Lung (tissue), 12 donors: ENCODE results near the gene CAPG. TPM values are rescaled to one million over a fixed set of nuclear protein-coding genes. Genes with fewer than 3 reads are reported as not detected.

ENCODE experiments used
- ATAC-seq: fragments of 200-7000 bp; cut with Tn5 transposase; one replicate; pipeline ENCODE4 v1.9.1; 2020; ENCODE audit warnings: moderate number of reproducible peaks; ENCODE audit not compliant: insufficient read depth, low FRiP score
- DNase-seq, 3 donors: peaks; one replicate each; pipeline ENCODE4 v3.0.0-alpha.2; 2013 to 2017
- H3K27ac ChIP-seq, 2 donors: one replicate each; pipeline ENCODE4 v1.5.1; 2013; ENCODE audit warnings: mild to moderate bottlenecking in 2 of 2, moderate library complexity in 2 of 2, control low read depth in 1 of 2, inconsistent platforms in 1 of 2, low read depth in 1 of 2, low read length in 1 of 2
- H3K27me3 ChIP-seq, 3 donors: one replicate each; pipeline ENCODE4 v1.5.1; 2013; ENCODE audit warnings: low read length in 2 of 3; ENCODE audit not compliant: control insufficient read depth in 3 of 3, insufficient read depth in 3 of 3
- H3K36me3 ChIP-seq, 4 donors: one replicate each; pipeline ENCODE4 v1.5.1; 2013; ENCODE audit warnings: low read length in 4 of 4, mild to moderate bottlenecking in 1 of 4, moderate library complexity in 1 of 4; ENCODE audit not compliant: control insufficient read depth in 4 of 4, insufficient read depth in 4 of 4
- H3K4me1 ChIP-seq, 5 donors: one replicate each; pipeline ENCODE4 v1.5.1; 2013; ENCODE audit warnings: low read length in 5 of 5, mild to moderate bottlenecking in 2 of 5, moderate library complexity in 1 of 5; ENCODE audit not compliant: control insufficient read depth in 5 of 5, insufficient read depth in 5 of 5
- H3K4me3 ChIP-seq: one replicate; pipeline ENCODE4 v1.5.1; 2013; ENCODE audit warnings: mild to moderate bottlenecking, control low read depth, moderate library complexity
- H3K9ac ChIP-seq, 2 donors: one replicate each; pipeline ENCODE4 v1.5.1; 2013; ENCODE audit warnings: low read length in 2 of 2, control low read depth in 1 of 2; ENCODE audit not compliant: insufficient read depth in 1 of 2
- H3K9me3 ChIP-seq, 4 donors: one replicate each; pipeline ENCODE4 v1.5.1; 2013; ENCODE audit warnings: low read length in 3 of 4, mild to moderate bottlenecking in 1 of 4, moderate library complexity in 1 of 4; ENCODE audit not compliant: control insufficient read depth in 4 of 4, insufficient read depth in 3 of 4
- WGBS, 2 donors: extraction: QIAGEN DNeasy Blood & Tissue Kit; methylation state at CpG; one replicate each; pipeline ENCODE4 v1.1.7; 2013; 5-methylcytosine and 5-hydroxymethylcytosine counted together
- polyA plus RNA-seq, 2 donors: library from polyadenylated mRNA; stranded (reverse); fragments of 200-250 nt; gene quantifications; one replicate each; pipeline ENCODE4 v1.2.1, GENCODE V29; 2013
- total RNA-seq, 2 donors: library from RNA; depleted of rRNA in 1 of 2; stranded (reverse); fragments of >200 nt in 1 of 2; gene quantifications; one replicate each; pipeline ENCODE4 v1.2.1, GENCODE V29; 2014 to 2021
- TF ChIP-seq, protein P1 (sequence below): IDR thresholded peaks from 2 replicates; pipeline ENCODE4 v1.5.1; 2012; ENCODE audit warnings: mild to moderate bottlenecking; ENCODE audit errors: control extremely low read depth, extremely low read depth
- donor health status: control.
- donor health status: control.
- donor health status: Bipolar disorder and iron deficiency.
- donor health status: healthy.
- donor health status: DM: yes; HTN: yes; CAD: no.

CAPG gene
- total and polyA plus RNA-seq, 4 donors, result 53.2 to 415 (median 390) TPM

DNA sequence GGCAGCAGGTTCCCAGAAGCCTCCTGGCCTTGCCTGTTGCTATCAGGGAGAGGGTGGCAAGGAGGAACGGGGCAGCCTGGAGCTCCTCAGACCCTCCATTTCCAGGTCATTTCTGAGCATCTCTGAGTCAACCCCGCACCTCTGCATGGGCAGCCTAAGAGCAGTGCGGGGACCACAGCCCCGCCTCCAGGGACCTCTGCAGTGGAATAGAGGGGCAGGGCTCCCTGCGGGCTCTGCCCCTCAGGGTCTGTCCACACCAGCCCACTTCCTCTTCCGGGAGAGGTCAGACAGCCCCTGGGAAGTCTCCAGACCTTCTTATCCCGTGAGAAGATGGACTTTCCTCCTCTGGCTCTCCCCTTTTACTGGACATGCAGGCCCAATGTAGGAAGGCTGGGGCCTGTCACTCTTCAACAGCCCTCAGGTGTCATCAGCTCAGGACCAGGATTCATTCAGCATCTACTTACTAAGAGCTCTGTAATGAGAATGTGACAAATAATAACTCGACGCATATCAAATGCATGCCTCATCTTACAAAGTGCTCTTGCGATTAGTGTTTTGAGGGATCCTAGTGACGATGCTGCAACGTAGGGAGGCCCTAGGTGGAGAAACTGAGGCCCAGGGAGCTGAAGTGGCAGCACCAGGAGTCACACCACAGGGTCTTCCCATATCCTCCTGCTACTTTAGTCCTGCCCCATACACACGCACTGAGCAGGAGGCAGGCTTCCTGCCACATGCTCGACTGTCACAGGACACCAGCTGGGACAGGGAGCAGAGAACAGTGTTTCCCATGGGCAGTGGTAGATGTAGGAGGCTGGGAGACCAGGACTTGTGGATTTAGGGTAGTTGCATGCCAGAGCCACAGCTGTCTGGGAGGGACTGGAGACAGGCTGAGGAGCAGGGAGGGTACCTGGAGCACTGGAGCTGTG, 36.4 kb upstream of the CAPG start:
- H3K36me3 ChIP-seq, result no peaks in the 10 kb centered on the region
- H3K27me3 ChIP-seq, result no peaks in the 10 kb centered on the region
- no peaks in the 10 kb centered on the region for H3K4me1 ChIP-seq
- ATAC-seq (no peak), DNase-seq (no peak)
- H3K27ac ChIP-seq, result peak overlapping the region in 1 of 2 donors; percentile 55
- no peaks in the 10 kb centered on the region for H3K9me3 ChIP-seq
- H3K4me3 ChIP-seq, result no peak overlapping the region
- no peak overlapping the region for H3K9ac ChIP-seq
- 76 to 79% methylated on average over 14 of the region's 14 CpGs for WGBS, 2 donors
- TF ChIP-seq, protein P1, sequence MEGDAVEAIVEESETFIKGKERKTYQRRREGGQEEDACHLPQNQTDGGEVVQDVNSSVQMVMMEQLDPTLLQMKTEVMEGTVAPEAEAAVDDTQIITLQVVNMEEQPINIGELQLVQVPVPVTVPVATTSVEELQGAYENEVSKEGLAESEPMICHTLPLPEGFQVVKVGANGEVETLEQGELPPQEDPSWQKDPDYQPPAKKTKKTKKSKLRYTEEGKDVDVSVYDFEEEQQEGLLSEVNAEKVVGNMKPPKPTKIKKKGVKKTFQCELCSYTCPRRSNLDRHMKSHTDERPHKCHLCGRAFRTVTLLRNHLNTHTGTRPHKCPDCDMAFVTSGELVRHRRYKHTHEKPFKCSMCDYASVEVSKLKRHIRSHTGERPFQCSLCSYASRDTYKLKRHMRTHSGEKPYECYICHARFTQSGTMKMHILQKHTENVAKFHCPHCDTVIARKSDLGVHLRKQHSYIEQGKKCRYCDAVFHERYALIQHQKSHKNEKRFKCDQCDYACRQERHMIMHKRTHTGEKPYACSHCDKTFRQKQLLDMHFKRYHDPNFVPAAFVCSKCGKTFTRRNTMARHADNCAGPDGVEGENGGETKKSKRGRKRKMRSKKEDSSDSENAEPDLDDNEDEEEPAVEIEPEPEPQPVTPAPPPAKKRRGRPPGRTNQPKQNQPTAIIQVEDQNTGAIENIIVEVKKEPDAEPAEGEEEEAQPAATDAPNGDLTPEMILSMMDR, result no peak

DNA sequence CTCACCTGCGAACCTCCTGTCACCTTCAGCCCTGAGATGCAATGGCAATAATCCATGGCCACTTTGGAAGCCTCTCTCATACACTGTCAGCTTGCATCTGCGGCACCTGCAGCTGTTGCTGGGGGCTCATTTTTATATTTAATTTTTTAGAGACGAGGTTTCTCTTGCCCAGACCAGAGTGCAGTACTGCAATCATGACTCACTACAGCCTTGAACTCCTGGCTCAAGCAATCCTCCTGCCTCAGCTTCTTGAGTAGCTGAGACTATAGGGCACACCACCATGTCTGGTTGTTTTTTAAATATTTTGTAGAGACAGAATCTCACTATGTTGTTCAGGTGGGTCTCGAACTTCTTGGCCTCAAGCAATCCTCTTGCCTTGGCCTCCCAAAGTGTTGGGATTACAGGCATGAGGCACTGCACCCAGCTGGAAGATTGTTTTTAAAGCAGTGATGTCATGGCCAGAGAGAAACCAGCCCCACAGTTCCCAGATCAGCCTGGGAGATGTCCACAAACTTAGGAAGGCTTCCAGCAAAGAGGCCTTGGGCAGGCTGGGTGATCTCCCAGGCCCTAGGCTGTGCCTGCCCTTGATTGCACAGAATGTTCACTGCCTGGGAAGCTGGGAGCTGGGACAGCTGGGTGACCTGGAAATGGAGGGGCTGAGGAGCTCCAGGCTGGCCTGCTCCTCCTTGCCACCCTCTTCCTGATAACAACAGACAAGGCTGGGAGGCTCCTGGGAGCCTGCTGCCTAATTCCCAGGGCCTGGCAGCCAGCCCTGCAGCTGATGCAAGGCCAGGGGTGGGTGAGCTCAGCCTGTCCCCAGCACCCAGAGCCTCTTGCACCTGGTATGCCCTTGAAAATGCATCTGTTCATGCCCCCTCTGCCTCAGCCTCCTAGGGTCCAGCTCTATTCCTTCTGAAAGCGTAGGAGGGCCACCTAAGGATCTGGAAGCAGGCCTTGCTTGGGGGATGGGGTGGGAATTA, 35.4 kb upstream of the CAPG start:
- TF ChIP-seq, protein P1, result no peak
- no peak overlapping the region for H3K4me3 ChIP-seq
- peak overlapping the region; percentile 37 to 55 for H3K27ac ChIP-seq
- no peak for ATAC-seq
- H3K9me3 ChIP-seq, result no peaks in the 10 kb centered on the region
- no peaks in the 10 kb centered on the region for H3K36me3 ChIP-seq
- no peaks in the 10 kb centered on the region for H3K27me3 ChIP-seq
- no peaks in the 10 kb centered on the region for H3K4me1 ChIP-seq
- no peak for DNase-seq
- H3K9ac ChIP-seq, result no peak overlapping the region
- WGBS, 2 donors, result 95 to 96% methylated on average over 5 of the region's 5 CpGs

DNA sequence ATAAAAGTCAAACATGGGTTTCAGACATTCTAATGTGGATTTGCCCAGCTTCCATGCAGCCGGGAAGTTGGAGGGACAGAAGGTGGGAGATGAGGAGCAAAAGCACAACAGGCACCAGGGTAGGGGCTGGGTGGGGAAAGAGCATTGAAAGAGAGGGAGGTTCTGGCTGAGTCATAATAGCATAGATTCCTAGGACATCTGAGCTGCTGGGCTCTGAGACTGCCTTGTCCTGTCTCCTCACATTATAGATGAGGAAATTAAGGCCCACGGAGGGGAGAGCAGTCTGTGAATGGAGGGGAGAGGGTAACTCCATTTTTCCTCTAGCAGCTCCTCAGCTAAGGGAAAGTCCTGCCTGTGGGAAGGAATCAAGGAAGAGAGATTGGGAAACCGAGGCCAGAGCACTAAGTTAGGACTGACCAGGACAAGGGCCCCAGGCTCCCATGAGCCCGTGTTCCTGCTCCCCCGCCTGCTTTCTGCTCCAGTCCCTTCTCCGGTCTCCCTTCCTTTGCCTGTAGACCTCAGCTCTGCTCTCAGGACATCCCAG, 34.5 kb upstream of the CAPG start:
- no peaks in the 10 kb centered on the region for H3K27me3 ChIP-seq
- no peaks in the 10 kb centered on the region for H3K9me3 ChIP-seq
- DNase-seq, result no peak
- no peak overlapping the region for H3K27ac ChIP-seq
- H3K9ac ChIP-seq, result no peak overlapping the region
- no peaks in the 10 kb centered on the region for H3K4me1 ChIP-seq
- TF ChIP-seq, protein P1, result no peak
- H3K36me3 ChIP-seq, result no peaks in the 10 kb centered on the region
- ATAC-seq, result no peak
- WGBS, 2 donors, result 87 to 94% methylated on average over 6 of the region's 6 CpGs
- H3K4me3 ChIP-seq, result no peak overlapping the region
